ENCODE measurements around the gene DPY19L1. TPM values are rescaled to one million over a fixed set of nuclear protein-coding genes. Genes with fewer than 3 reads are reported as not detected.
"Not testable (repeated sequence)": the region's sequence is repeated elsewhere in the genome, so short reads cannot be mapped to it uniquely, and the experiment has no call there.

The DPY19L1 gene
- polyA plus RNA-seq, 1 donor from 2014 or later: 6.3 TPM

DNA sequence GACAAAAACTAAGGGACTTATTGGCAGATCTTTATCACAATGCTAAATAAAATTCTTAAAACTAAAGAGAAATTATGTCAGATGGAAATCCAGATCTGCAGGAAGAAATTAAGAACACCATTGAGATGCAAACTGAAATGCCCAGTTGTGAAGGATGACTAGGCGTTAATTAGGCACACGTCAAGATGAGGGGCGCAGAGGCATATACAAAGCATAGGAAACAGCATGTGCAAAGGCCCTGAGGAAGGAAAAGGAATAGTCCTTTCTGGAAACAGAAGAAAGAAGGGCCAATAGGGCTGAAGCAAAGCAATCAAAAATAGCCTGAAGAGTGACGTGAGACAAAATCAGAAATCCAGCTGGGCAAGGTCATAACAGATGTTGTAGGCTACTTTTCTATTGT is 53.1 kb downstream of the DPY19L1 start:
- not testable (repeated sequence) for H3F3A ChIP-seq (ENCODE audit: insufficient read depth, low read length, poor library complexity, severe bottlenecking); H4K20me1 ChIP-seq (ENCODE audit: insufficient read depth); H3K27me3 ChIP-seq (ENCODE audit: insufficient read depth, low read depth, low read length)

DNA sequence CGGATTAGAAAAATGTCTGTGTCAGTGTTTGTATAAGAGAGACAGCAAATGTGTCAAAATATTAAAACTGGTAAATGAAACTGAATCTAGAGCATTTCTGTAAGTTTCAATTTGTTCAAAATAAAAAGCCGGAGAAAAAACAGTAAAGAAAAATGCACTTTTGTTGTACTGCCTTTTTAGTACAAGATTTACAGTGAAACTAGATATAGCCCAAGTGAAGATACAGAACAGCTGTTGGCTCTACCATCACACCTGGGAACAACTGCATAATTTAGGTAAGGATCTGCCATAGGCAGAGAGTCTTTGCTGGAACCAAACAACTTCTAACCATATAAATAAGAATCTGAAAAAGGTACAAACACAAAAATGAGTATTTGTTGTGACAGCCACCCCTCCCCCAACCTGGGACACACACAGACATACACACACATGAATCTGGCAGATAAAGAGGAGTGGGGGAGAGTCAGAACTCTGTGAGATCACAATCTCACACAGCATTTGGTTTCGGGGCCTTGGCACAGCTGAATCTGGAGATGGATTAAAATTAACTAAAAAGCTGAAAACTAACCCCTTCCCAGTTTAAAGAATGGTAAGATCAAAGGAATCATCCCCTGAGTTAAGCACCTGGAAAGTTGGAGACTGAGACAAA is 54.8 kb downstream of the DPY19L1 start:
- Histone ChIP-seq H2AFZ (ENCODE audit: low read depth, low read length) (no peak overlapping the region), H3F3A (ENCODE audit: insufficient read depth, low read length, poor library complexity, severe bottlenecking) (no peaks in the 10 kb centered on the region), H3K4me2 (ENCODE audit: low read length) (no peak overlapping the region), H3K36me3 (ENCODE audit: insufficient read depth, low read length) (no peaks in the 10 kb centered on the region), H3K9me3 (ENCODE audit: low read length) (no peaks in the 10 kb centered on the region), H3K4me3 (ENCODE audit: low read length) (no peak overlapping the region), H3K9ac (ENCODE audit: low read length) (no peak overlapping the region), H3K9me2 (ENCODE audit: insufficient read depth, low read length) (no peaks in the 10 kb centered on the region), H3K79me2 (replicated peaks; ENCODE audit: insufficient read depth, low read length) (no peaks in the 10 kb centered on the region), H4K20me1 (ENCODE audit: insufficient read depth) (no peaks in the 10 kb centered on the region), H3K27ac (ENCODE audit: low read length) (no peak overlapping the region), H3K27me3 (ENCODE audit: insufficient read depth, low read depth, low read length) (no peaks in the 10 kb centered on the region)
- TF ChIP-seq TAF1 (IDR thresholded peaks at IDR 0.05; ENCODE audit: low read depth) (no peak), RAD21 (conservative IDR thresholded peaks at IDR 0.05) (no peak), EZH2 (IDR thresholded peaks at IDR 0.05; ENCODE audit: borderline replicate concordance, insufficient read depth, low read length, poor library complexity, severe bottlenecking) (no peak), SMC3 (conservative IDR thresholded peaks at IDR 0.05; ENCODE audit: poor library complexity) (no peak), EP300 (conservative IDR thresholded peaks at IDR 0.05; ENCODE audit: poor library complexity, severe bottlenecking) (no peak)

More for the DNA sequence above, 53.1 kb downstream of the DPY19L1 start:
- not testable (repeated sequence) for H3K9ac ChIP-seq (ENCODE audit: low read length); H3K79me2 ChIP-seq (replicated peaks; ENCODE audit: insufficient read depth, low read length); H3K27ac ChIP-seq (ENCODE audit: low read length); H3K36me3 ChIP-seq (ENCODE audit: insufficient read depth, low read length); H3K9me3 ChIP-seq (ENCODE audit: low read length); H2AFZ ChIP-seq (ENCODE audit: low read depth, low read length); H3K9me2 ChIP-seq (ENCODE audit: insufficient read depth, low read length); H3K4me2 ChIP-seq (ENCODE audit: low read length); H3K4me3 ChIP-seq (ENCODE audit: low read length)

DNA sequence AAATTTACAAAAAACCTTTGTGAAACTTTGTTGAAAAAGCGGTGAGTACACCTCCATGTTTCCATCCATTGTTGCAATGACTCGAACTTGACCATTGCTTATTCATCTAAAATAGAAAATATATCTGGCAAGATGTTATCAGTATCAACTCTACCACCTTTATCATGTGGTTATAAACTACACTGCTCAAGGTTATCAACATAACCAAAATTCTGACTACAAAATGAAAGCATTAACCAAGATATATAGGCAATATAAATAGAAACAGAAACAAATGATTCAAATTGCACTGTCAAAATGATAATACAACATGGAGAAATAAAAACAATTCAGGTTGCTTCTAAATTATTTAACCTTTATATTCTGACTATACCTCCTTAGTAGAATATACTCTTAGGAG is 58.2 kb downstream of the DPY19L1 start:
- H3K9ac ChIP-seq (ENCODE audit: low read length); H3K36me3 ChIP-seq (ENCODE audit: insufficient read depth, low read length); H3K27ac ChIP-seq (ENCODE audit: low read length); H3K9me2 ChIP-seq (ENCODE audit: insufficient read depth, low read length); H3F3A ChIP-seq (ENCODE audit: insufficient read depth, low read length, poor library complexity, severe bottlenecking); H3K4me2 ChIP-seq (ENCODE audit: low read length); H4K20me1 ChIP-seq (ENCODE audit: insufficient read depth); H3K9me3 ChIP-seq (ENCODE audit: low read length); H3K27me3 ChIP-seq (ENCODE audit: insufficient read depth, low read depth, low read length); H2AFZ ChIP-seq (ENCODE audit: low read depth, low read length); H3K79me2 ChIP-seq (replicated peaks; ENCODE audit: insufficient read depth, low read length); H3K4me3 ChIP-seq (ENCODE audit: low read length): not testable (repeated sequence)

DNA sequence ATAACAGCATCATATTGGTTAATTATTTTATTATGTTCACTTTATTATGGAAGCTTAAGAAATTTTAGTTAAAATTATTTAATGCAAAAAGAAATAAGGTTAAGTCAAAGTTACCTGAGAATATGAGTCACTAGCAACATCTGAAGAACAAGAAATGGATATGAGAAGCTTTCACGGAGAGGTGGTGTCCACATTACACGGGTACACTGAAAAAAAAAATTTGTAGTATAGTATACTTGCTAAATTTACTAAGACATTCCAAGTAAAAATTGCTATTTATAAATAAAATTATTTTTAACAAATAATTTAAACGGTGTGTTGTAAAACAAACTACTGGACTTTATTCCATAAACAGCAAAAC is 63.9 kb downstream of the DPY19L1 start:
- Histone ChIP-seq H3K79me2 (replicated peaks; ENCODE audit: insufficient read depth, low read length) (no peaks in the 10 kb centered on the region), H3K4me2 (ENCODE audit: low read length) (no peak overlapping the region), H3K9me3 (ENCODE audit: low read length) (no peaks in the 10 kb centered on the region), H3K9me2 (ENCODE audit: insufficient read depth, low read length) (no peaks in the 10 kb centered on the region), H3K9ac (ENCODE audit: low read length) (no peak overlapping the region), H3K27me3 (ENCODE audit: insufficient read depth, low read depth, low read length) (no peaks in the 10 kb centered on the region), H3K27ac (ENCODE audit: low read length) (no peak overlapping the region), H4K20me1 (ENCODE audit: insufficient read depth) (no peaks in the 10 kb centered on the region), H2AFZ (ENCODE audit: low read depth, low read length) (no peak overlapping the region), H3F3A (ENCODE audit: insufficient read depth, low read length, poor library complexity, severe bottlenecking) (no peaks in the 10 kb centered on the region), H3K4me3 (ENCODE audit: low read length) (no peak overlapping the region), H3K36me3 (ENCODE audit: insufficient read depth, low read length) (no peaks in the 10 kb centered on the region)
- TF ChIP-seq MXI1 (conservative IDR thresholded peaks at IDR 0.05; ENCODE audit: poor library complexity, severe bottlenecking) (no peak), TAF1 (IDR thresholded peaks at IDR 0.05; ENCODE audit: low read depth) (no peak), RAD21 (conservative IDR thresholded peaks at IDR 0.05) (no peak), SMC3 (conservative IDR thresholded peaks at IDR 0.05; ENCODE audit: poor library complexity) (no peak), POLR2AphosphoS5 (IDR thresholded peaks at IDR 0.05) (no peak), EZH2 (IDR thresholded peaks at IDR 0.05; ENCODE audit: borderline replicate concordance, insufficient read depth, low read length, poor library complexity, severe bottlenecking) (no peak), EP300 (conservative IDR thresholded peaks at IDR 0.05; ENCODE audit: poor library complexity, severe bottlenecking) (no peak)
- TF ChIP-seq, protein P1, sequence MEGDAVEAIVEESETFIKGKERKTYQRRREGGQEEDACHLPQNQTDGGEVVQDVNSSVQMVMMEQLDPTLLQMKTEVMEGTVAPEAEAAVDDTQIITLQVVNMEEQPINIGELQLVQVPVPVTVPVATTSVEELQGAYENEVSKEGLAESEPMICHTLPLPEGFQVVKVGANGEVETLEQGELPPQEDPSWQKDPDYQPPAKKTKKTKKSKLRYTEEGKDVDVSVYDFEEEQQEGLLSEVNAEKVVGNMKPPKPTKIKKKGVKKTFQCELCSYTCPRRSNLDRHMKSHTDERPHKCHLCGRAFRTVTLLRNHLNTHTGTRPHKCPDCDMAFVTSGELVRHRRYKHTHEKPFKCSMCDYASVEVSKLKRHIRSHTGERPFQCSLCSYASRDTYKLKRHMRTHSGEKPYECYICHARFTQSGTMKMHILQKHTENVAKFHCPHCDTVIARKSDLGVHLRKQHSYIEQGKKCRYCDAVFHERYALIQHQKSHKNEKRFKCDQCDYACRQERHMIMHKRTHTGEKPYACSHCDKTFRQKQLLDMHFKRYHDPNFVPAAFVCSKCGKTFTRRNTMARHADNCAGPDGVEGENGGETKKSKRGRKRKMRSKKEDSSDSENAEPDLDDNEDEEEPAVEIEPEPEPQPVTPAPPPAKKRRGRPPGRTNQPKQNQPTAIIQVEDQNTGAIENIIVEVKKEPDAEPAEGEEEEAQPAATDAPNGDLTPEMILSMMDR (IDR thresholded peaks at IDR 0.05; ENCODE audit: poor library complexity, severe bottlenecking): no peak
- TF ChIP-seq, protein P2, sequence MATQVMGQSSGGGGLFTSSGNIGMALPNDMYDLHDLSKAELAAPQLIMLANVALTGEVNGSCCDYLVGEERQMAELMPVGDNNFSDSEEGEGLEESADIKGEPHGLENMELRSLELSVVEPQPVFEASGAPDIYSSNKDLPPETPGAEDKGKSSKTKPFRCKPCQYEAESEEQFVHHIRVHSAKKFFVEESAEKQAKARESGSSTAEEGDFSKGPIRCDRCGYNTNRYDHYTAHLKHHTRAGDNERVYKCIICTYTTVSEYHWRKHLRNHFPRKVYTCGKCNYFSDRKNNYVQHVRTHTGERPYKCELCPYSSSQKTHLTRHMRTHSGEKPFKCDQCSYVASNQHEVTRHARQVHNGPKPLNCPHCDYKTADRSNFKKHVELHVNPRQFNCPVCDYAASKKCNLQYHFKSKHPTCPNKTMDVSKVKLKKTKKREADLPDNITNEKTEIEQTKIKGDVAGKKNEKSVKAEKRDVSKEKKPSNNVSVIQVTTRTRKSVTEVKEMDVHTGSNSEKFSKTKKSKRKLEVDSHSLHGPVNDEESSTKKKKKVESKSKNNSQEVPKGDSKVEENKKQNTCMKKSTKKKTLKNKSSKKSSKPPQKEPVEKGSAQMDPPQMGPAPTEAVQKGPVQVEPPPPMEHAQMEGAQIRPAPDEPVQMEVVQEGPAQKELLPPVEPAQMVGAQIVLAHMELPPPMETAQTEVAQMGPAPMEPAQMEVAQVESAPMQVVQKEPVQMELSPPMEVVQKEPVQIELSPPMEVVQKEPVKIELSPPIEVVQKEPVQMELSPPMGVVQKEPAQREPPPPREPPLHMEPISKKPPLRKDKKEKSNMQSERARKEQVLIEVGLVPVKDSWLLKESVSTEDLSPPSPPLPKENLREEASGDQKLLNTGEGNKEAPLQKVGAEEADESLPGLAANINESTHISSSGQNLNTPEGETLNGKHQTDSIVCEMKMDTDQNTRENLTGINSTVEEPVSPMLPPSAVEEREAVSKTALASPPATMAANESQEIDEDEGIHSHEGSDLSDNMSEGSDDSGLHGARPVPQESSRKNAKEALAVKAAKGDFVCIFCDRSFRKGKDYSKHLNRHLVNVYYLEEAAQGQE (IDR thresholded peaks at IDR 0.05; ENCODE audit: borderline replicate concordance): no peak

Measured in neural cell (in vitro differentiated cells).